ENCODE results near the gene POF1B.
"Not testable (repeated sequence)": the region's sequence is repeated elsewhere in the genome, so short reads cannot be mapped to it uniquely, and the experiment has no call there.

POF1B gene

GRCh38 chrX:85379174-85379907 lies at the start of gene POF1B:
Gene POF1B (minus strand): TSS chrX:85379665. CDS start chrX:85379454, 211 bp downstream.
- DNase-seq (ENCODE audit: low read depth in 1 of 2, low spot score in 1 of 2), result no peak

GRCh38 chrX:85429066-85429465 lies 49.6 kb upstream of the POF1B start:
- DNase-seq (ENCODE audit: low read depth in 1 of 2, low spot score in 1 of 2), result no peak

DNA sequence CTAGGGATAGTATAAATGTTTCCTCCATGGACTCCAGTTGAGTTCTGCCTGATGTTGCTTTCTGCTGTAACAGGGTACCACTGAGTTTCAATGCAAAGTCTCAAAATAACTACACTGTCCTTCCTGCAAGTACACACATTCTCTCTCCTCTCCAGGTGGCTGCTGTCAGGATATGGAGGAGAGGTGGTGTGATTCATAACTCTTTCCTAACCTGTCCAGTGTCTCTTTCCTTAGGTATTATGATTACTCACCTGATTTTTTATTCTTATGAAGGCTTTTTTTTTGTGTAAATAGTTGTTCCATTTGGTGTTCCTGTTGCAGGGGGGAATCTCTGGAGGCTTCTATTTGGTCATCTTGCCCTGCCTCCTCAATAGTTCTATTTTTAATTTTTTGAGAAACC lies 39.8 kb upstream of the POF1B start:
- no peak for DNase-seq (ENCODE audit: low read depth in 1 of 2, low spot score in 1 of 2)

- no peak for DNase-seq (ENCODE audit: low read depth in 1 of 2, low spot score in 1 of 2)
Observed at GRCh38 chrX:85391878-85392238, 12.4 kb upstream of the POF1B start.

DNA sequence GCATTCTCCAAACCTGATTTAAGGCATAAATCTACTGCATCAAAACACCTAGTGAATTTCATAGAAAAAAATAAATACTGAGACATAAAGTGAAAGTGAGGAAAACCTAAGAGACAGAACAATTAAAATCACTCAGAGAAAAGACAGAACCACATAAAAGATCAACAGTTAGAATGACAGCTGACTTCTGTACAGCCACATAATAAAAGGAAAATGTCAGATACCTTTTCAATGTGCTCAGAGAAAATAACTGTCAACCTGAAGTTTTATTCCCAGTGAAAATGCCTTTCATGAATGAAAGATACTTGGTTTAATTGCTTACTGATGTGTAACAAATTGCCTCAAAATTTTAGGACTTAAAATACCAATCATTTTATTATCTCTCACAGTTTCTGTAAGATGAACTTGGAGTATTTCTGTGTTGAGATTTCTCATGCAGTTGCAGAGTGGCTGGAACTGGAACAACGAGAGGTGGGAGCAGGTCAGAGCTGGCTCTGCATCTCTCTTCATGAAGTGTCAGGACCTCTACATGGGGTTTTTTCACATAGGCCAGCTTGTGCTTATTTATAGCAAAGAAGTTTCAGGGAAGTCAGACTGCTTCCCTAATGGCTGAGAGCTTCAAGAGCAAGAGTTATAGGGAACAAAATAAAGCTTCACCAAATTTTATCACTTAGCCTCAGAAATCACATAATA lies 11.9 kb upstream of the POF1B start:
- no peak for DNase-seq (ENCODE audit: low read depth in 1 of 2, low spot score in 1 of 2)

DNA sequence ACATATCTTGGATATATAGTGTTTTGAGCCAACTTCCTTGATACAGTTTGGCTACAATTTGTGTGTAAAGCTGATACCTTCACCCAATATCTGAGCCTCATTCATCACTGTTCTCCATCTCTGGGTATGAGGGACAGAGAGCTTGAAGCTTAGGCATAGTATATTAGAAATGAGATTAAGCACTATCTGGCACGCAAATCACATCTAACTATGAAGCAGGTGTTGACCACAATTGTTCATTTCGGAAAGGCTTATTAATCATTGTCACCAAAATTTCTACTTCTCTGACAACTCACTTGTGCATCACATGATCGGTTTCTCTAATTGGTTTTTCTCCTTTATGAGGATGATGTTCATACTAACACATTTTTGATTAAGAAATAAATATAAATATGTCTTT lies 2.1 kb upstream of the POF1B start:
- no peak for DNase-seq (ENCODE audit: low read depth in 1 of 2, low spot score in 1 of 2)

DNA sequence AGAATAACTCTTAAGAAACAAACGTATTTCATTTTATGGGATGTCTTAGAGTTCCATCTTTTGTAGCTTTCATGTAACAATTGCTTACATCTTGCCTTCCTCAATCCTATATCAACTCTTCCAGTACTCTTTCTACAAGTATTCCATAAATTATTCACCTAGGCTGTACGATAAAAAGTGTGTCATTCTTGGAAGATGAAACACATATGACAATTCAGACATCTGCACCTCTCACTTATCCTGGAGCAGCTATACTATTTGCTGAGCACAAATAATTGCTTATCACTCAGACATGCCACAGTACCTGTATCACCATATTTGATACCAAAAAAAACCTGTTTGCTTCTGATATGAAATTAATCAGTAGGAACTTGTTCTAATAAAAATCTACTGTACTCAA lies 1.0 kb downstream of the POF1B start:
- DNase-seq (ENCODE audit: low read depth in 1 of 2, low spot score in 1 of 2), result no peak

DNA sequence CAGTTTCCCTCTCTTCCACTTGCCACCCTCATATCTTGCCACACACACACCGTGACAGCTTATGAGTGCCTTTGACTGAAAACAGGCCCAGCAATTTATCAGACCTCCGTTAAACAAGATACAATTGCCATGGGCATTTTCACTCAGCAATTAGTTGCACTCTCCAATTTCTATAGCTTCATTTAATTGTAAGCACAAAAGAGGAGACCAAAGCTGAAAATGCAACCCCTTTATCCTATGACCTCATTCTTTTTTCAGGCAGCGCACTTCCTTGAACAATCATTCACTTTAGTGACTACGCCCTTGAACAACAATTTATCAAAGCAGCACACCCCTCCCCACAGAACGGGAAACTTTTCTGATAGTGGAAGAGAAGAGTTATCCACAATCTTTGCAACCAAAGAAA lies 4.1 kb downstream of the POF1B start:
- no peak for DNase-seq (ENCODE audit: low read depth in 1 of 2, low spot score in 1 of 2)

DNA sequence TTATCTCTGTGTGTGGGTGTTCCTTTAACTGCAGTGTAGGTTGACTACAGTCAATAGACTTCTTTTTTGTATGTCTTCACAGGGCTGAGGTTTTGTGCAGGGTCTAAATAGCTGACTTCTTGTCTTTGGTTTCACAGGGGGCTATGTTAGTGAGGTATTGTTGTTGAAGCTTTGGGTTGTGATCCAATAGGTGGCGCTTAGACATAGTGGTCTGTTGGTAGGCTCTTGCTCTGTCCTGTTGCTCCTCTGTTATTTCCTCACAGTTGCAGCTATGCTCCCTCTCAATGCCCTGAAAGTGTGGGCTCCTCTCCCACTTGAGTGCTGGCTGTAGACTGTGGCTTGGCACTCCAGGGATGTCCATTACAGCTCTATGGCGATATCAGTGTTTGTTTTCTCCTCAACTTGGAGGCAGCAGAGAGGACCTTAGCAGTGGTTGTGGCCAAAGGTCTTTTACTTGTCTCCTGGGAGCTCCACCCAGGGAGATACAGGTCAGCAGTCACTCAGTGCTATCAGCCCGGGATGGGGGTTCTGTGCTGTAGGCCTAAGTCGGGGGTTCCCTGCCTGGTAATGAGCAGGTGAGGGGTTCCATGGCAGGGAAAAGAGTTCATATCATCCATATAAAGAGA lies 14.0 kb downstream of the POF1B start:
- DNase-seq (ENCODE audit: low read depth in 1 of 2, low spot score in 1 of 2), result no peak

DNA sequence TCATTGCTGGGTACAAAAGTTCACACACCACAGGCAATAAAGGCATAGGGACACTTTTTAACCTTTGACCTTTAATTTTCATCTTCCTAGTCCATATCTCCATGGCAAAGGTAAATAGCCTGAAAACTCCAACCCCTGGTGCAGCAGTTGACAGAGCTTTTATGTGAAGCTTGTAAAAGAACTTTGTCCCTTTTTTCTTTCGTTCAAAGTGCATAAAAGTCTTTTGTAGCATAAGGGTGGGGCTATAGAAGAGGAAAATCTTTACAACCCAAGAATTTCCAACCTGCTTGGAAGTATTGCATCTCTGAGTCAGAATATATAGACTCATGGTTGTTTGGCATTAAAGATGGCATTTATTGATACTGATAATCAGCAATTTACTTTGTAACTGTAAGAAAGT lies 20.4 kb downstream of the POF1B start:
- DNase-seq (ENCODE audit: low read depth in 1 of 2, low spot score in 1 of 2), result no peak

GRCh38 chrX:85345523-85345922 lies 33.9 kb downstream of the POF1B start:
- DNase-seq (ENCODE audit: low read depth in 1 of 2, low spot score in 1 of 2), result no peak

DNA sequence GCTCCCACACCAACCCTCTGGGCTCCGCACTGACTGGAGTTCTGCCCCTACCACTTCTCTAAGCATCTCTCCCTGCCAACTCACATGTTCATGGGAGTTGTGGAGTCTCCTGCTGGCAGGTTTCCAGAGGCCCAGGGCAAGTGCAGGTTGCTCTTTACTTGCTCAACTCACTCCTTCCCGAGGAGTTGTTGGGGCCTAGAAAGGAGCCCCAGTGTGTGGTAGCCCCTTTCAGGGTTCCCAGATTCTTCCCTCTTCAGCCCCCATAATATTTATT lies 52.5 kb downstream of the POF1B start:
- no peak for DNase-seq (ENCODE audit: low read depth in 1 of 2, low spot score in 1 of 2)

GRCh38 chrX:85326234-85327059 lies 53.0 kb downstream of the POF1B start:
- DNase-seq (ENCODE audit: low read depth in 1 of 2, low spot score in 1 of 2), result no peak

DNA sequence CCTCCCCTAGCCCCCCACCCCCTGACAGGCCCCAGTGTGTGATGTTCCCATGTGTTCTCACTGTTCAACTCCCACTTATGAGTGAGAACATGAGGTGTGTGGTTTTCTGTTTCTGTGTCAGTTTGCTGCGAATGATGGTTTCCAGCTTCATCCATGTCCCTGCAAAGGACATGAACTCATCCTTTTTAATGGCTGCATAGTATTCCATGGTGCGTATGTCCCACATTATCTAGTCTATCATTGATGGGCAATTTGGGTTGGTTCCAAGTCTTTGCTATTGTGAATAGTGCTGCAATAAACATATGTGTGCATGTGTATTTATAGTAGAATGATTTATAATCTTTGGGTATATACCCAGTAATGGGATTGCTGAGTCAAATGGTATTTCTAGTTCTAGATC lies 68.1 kb downstream of the POF1B start:
- not testable (repeated sequence) for DNase-seq (ENCODE audit: low read depth in 1 of 2, low spot score in 1 of 2)

- no peak for DNase-seq (ENCODE audit: low read depth in 1 of 2, low spot score in 1 of 2)
Observed at GRCh38 chrX:85309717-85310116, 69.7 kb downstream of the POF1B start.

- DNase-seq (ENCODE audit: low read depth in 1 of 2, low spot score in 1 of 2), result no peak
Observed at GRCh38 chrX:85303544-85303943, 75.9 kb downstream of the POF1B start.

DNA sequence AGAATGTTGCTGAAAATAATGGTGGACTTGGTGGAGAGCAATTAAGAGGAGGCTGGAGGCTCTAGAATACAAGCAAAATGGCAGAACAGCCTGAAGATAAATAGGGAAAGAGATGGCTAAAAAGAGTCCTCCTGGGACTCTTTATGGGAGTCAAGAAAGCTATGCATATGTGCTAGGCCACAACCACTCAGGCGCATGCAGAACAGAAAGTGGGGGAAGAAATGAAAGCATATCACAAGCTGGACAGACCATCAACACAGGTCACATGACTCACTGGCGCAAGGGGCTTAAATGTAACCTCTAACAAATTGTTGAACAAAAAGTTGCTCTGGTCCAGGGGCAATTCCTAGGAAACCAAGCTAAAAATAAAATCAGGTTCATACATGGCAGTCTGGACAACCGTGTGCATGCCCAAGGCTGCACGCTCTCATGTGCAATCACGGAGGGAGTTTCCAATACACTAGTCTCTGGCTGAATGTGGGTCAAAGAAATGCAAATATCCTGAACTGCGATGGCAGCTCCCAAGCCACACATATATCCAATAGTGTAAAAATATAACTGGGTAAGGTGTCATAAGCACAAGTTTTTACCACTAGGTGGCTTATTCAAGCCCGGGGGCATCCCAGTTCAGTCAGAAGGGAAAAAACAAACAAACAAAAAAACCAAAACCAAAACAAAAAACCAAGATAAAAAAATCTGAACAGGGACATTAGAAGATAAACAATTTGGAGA lies 90.3 kb downstream of the POF1B start:
- DNase-seq (ENCODE audit: low read depth in 1 of 2, low spot score in 1 of 2), result no peak

- not testable (repeated sequence) for DNase-seq (ENCODE audit: low read depth in 1 of 2, low spot score in 1 of 2)
Observed at GRCh38 chrX:85285286-85285685, 94.2 kb downstream of the POF1B start.

DNA sequence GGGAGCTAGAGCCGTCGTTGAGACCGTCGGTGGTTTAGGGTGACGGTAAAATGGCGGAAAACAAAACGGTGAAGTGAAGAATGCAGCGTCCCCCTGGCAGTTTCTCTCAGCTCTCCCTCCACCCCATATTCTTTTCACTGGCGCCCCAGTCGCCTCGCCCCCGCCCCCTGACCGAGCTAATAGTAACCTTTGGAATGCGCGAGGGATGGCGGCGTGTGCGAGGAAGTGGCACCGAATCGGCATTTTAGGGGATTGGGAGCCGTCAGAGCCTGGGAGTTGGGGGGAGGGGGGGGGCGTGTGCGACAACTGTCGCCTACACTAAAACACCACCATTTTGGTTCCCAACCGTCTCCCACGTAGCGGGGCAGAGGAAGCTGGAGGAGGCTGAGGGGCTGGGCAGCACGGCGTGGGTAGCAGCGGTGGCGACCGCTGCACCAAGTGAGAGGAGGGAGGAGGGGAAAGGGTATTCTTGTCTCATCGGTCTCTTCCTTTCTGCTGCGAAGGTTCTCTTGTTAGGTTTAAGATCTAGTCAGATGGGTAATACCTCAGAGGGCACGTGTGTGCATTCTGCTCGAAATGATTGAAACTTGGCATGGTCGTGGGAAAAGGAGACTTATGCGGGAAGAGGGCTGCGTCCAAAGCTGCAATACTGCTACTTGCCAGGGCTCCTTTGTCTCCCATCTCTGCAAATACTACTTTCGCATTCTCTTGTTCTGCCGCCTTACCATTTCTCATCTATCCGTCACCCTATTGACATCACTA lies 134.8 kb downstream of the POF1B start:
- no peak for DNase-seq (ENCODE audit: low read depth in 1 of 2, low spot score in 1 of 2)

GRCh38 chrX:85243761-85244449 lies 135.6 kb downstream of the POF1B start, which contains the start of the genes SATL1 and ZNF711:
Gene SATL1 (minus strand): TSS chrX:85243779. CDS start chrX:85108968, 134,811 bp downstream.
Gene ZNF711 (plus strand): TSS chrX:85243991. CDS start chrX:85247573, 3,582 bp downstream.
- DNase-seq (ENCODE audit: low read depth in 1 of 2, low spot score in 1 of 2), result no peak

Measured in activated T-helper 1 cell treated with anti-CD3 and anti-CD28 coated beads, Interleukin-2, amount 50 U/mL, for 16 hours (primary cell).